Neural cell (in vitro differentiated cells): ENCODE measurements around the gene RDH16. TPM values are rescaled to one million over a fixed set of nuclear protein-coding genes. Genes with fewer than 3 reads are reported as not detected.

Experiments
- H2AFZ ChIP-seq: fragments of 200-600, 300-800 bp; sonication (generic), shearing (Covaris generic); 2 replicates; pipeline ENCODE4 v1.6.0; 2014; ENCODE audit warnings: low read depth, mild to moderate bottlenecking, antibody characterized with exemption, low read length, moderate library complexity
- H3F3A ChIP-seq: fragments of 200-600 bp; shearing (Covaris generic); 2 replicates; pipeline ENCODE4 v1.6.1; 2016; ENCODE audit warnings: mild to moderate bottlenecking, moderate library complexity, mixed read lengths, antibody characterized with exemption, low read length; ENCODE audit not compliant: insufficient read depth, poor library complexity, severe bottlenecking
- H3K27ac ChIP-seq: fragments of 200-600, 300-800 bp; sonication (generic), shearing (Covaris generic); 2 replicates; pipeline ENCODE4 v1.5.1; 2014; ENCODE audit warnings: mild to moderate bottlenecking, low read length, moderate library complexity
- H3K27me3 ChIP-seq: fragments of 300-800, 200-600 bp; sonication (generic), shearing (Covaris generic); 2 replicates; pipeline ENCODE4 v1.6.0; 2014; ENCODE audit warnings: mild to moderate bottlenecking, low read depth, low read length, moderate library complexity; ENCODE audit not compliant: insufficient read depth
- H3K36me3 ChIP-seq: fragments of 300-800, 200-600 bp; sonication (generic), shearing (Covaris generic); 2 replicates; pipeline ENCODE4 v1.5.1; 2014; ENCODE audit warnings: mild to moderate bottlenecking, antibody characterized with exemption, low read length, moderate library complexity; ENCODE audit not compliant: insufficient read depth
- H3K4me2 ChIP-seq: fragments of 300-800, 200-600 bp; sonication (generic), shearing (Covaris generic); 2 replicates; pipeline ENCODE4 v1.6.0; 2014; ENCODE audit warnings: mild to moderate bottlenecking, low read length
- H3K4me3 ChIP-seq: fragments of 300-800, 200-600 bp; sonication (generic), shearing (Covaris generic); 2 replicates; pipeline ENCODE4 v1.5.1; 2014; ENCODE audit warnings: mild to moderate bottlenecking, low read length, moderate library complexity
- H3K79me2 ChIP-seq: fragments of 200-600 bp; shearing (Covaris generic); replicated peaks from 2 replicates; pipeline ENCODE4 v1.6.0; 2014; ENCODE audit warnings: mild to moderate bottlenecking, low read length, moderate library complexity; ENCODE audit not compliant: insufficient read depth
- H3K9ac ChIP-seq: fragments of 300-800, 200-600 bp; sonication (generic), shearing (Covaris generic); 2 replicates; pipeline ENCODE4 v1.6.1; 2016; ENCODE audit warnings: mild to moderate bottlenecking, low read length, mixed read lengths
- H3K9me2 ChIP-seq: fragments of 200-600 bp; shearing (Covaris generic); 2 replicates; pipeline ENCODE4 v1.6.1; 2016; ENCODE audit warnings: mild to moderate bottlenecking, low read length, mixed read lengths; ENCODE audit not compliant: insufficient read depth
- H3K9me3 ChIP-seq: fragments of 200-600, 300-800 bp; sonication (generic), shearing (Covaris generic); 2 replicates; pipeline ENCODE4 v1.6.1; 2016; ENCODE audit warnings: mild to moderate bottlenecking, mixed run types, low read length, moderate library complexity, mixed read lengths
- H4K20me1 ChIP-seq: fragments of 200-600 bp; shearing (Covaris generic); 2 replicates; pipeline ENCODE4 v1.6.1; 2016; ENCODE audit warnings: mild to moderate bottlenecking, mixed run types; ENCODE audit not compliant: insufficient read depth
- CTCF ChIP-seq: fragments of 450-650 bp; IDR thresholded peaks from 2 replicates; pipeline ENCODE4 v1.5.1; 2014; ENCODE audit warnings: antibody characterized with exemption, mild to moderate bottlenecking, moderate library complexity; ENCODE audit not compliant: poor library complexity, severe bottlenecking
- EP300 ChIP-seq: fragments of 450-650 bp; conservative IDR thresholded peaks from 2 replicates; pipeline ENCODE4 v1.6.1; 2014; ENCODE audit warnings: antibody characterized with exemption, mild to moderate bottlenecking, moderate library complexity; ENCODE audit not compliant: poor library complexity, severe bottlenecking
- EZH2 ChIP-seq: fragments of 200-600, 300-800 bp; shearing (Covaris generic), sonication (generic); IDR thresholded peaks from 2 replicates; pipeline ENCODE4 v1.6.1; 2014; ENCODE audit warnings: antibody characterized with exemption, low read length, borderline replicate concordance, mild to moderate bottlenecking; ENCODE audit not compliant: insufficient read depth, poor library complexity, severe bottlenecking
- MXI1 ChIP-seq: fragments of 450-650 bp; conservative IDR thresholded peaks from 2 replicates; pipeline ENCODE4 v1.6.1; 2014; ENCODE audit warnings: antibody characterized with exemption, mild to moderate bottlenecking; ENCODE audit not compliant: poor library complexity, severe bottlenecking
- POLR2AphosphoS5 ChIP-seq: IDR thresholded peaks from 2 replicates; pipeline ENCODE4 v1.6.1; 2012
- RAD21 ChIP-seq: fragments of 450-650 bp; conservative IDR thresholded peaks from 2 replicates; pipeline ENCODE4 v1.6.1; 2014; ENCODE audit warnings: antibody characterized with exemption, mild to moderate bottlenecking, moderate library complexity
- REST ChIP-seq: IDR thresholded peaks from 2 replicates; pipeline ENCODE4 v1.6.1; 2012; ENCODE audit warnings: borderline replicate concordance
- SMC3 ChIP-seq: fragments of 450-650 bp; conservative IDR thresholded peaks from 2 replicates; pipeline ENCODE4 v1.6.1; 2014; ENCODE audit warnings: antibody characterized with exemption, mild to moderate bottlenecking, moderate library complexity; ENCODE audit not compliant: poor library complexity
- TAF1 ChIP-seq: IDR thresholded peaks from 2 replicates; pipeline ENCODE4 v1.6.1; 2012; ENCODE audit warnings: low read depth
- polyA plus RNA-seq: library from polyadenylated mRNA; depleted of rRNA; stranded (reverse); fragments of >200 nt; gene quantifications from 2 replicates; pipeline ENCODE4 v1.2.3, GENCODE V29; 2014

Gene RDH16
- polyA plus RNA-seq, 1 donor from 2014 or later = 1.0 TPM

- Histone ChIP-seq H3K4me3 (no peak overlapping the region), H4K20me1 (no peaks in the 10 kb centered on the region), H3K9me2 (no peaks in the 10 kb centered on the region), H3K27me3 (no peaks in the 10 kb centered on the region), H3K27ac (no peak overlapping the region), H3K36me3 (no peaks in the 10 kb centered on the region), H3K9me3 (no peaks in the 10 kb centered on the region), H3K79me2 (no peaks in the 10 kb centered on the region), H3K4me2 (no peak overlapping the region), H3F3A (no peaks in the 10 kb centered on the region), H3K9ac (no peak overlapping the region), H2AFZ (no peak overlapping the region)
- TF ChIP-seq REST (no peak), EP300 (no peak), RAD21 (no peak), CTCF (no peak), TAF1 (no peak), EZH2 (no peak), POLR2AphosphoS5 (no peak), SMC3 (no peak), MXI1 (no peak)
Observed at GRCh38 chr12:56989861-56990610, 32.6 kb upstream of the RDH16 start.

- Histone ChIP-seq H2AFZ (no peak overlapping the region), H3K4me3 (no peak overlapping the region), H3K27me3 (no peaks in the 10 kb centered on the region), H3F3A (no peaks in the 10 kb centered on the region), H4K20me1 (no peaks in the 10 kb centered on the region), H3K9ac (no peak overlapping the region), H3K9me2 (no peaks in the 10 kb centered on the region), H3K79me2 (no peaks in the 10 kb centered on the region), H3K36me3 (no peaks in the 10 kb centered on the region), H3K27ac (no peak overlapping the region), H3K4me2 (no peak overlapping the region), H3K9me3 (no peaks in the 10 kb centered on the region)
- TF ChIP-seq RAD21 (no peak), POLR2AphosphoS5 (no peak), EZH2 (no peak), EP300 (no peak), TAF1 (no peak), REST (no peak), CTCF (no peak), MXI1 (no peak), SMC3 (no peak)
Observed at GRCh38 chr12:56988207-56988739, 30.9 kb upstream of the RDH16 start.
